GM19025 (cell line): ENCODE data around the gene AIG1.

Source experiments
- ATAC-seq: cut with Tn5 transposase; IDR thresholded peaks from one replicate; pipeline ENCODE4 v1.9.1; 2021; ENCODE audit warnings: mild to moderate bottlenecking, low read depth, moderate library complexity; ENCODE audit not compliant: unreplicated experiment

Gene AIG1

GRCh38 chr6:143191361-143191760, 130.7 kb downstream of the AIG1 start:
- ATAC-seq, result no peak

- ATAC-seq, result no peak
Measured at GRCh38 chr6:143192766-143193165, 132.1 kb downstream of the AIG1 start.

- no peak for ATAC-seq
Measured at GRCh38 chr6:143193571-143194094, 132.9 kb downstream of the AIG1 start.

- no peak for ATAC-seq
Measured at GRCh38 chr6:143194095-143194589, 133.5 kb downstream of the AIG1 start.

- ATAC-seq, result no peak
Measured at GRCh38 chr6:143195349-143195845, 134.7 kb downstream of the AIG1 start.

GRCh38 chr6:143196525-143197225, 136.0 kb downstream of the AIG1 start:
- no peak for ATAC-seq

GRCh38 chr6:143197377-143197776, 136.7 kb downstream of the AIG1 start:
- no peak for ATAC-seq

- no peak for ATAC-seq
Measured at GRCh38 chr6:143198312-143198711, 137.6 kb downstream of the AIG1 start.

- ATAC-seq, result no peak
Measured at GRCh38 chr6:143199291-143199690, 138.6 kb downstream of the AIG1 start.

- no peak for ATAC-seq
Measured at GRCh38 chr6:143200167-143200770, 139.6 kb downstream of the AIG1 start.

- no peak for ATAC-seq
Measured at GRCh38 chr6:143204045-143204444, 143.4 kb downstream of the AIG1 start.

GRCh38 chr6:143205131-143205535, 144.4 kb downstream of the AIG1 start:
- ATAC-seq, result no peak

GRCh38 chr6:143205585-143205984, 144.9 kb downstream of the AIG1 start:
- no peak for ATAC-seq

GRCh38 chr6:143205991-143206390, 145.3 kb downstream of the AIG1 start:
- ATAC-seq, result no peak

GRCh38 chr6:143206550-143206949, 145.9 kb downstream of the AIG1 start:
- no peak for ATAC-seq

- no peak for ATAC-seq
Measured at GRCh38 chr6:143210420-143210819, 149.7 kb downstream of the AIG1 start.

- no peak for ATAC-seq
Measured at GRCh38 chr6:143213859-143214376, 153.2 kb downstream of the AIG1 start.

GRCh38 chr6:143215363-143215762, 154.7 kb downstream of the AIG1 start:
- no peak for ATAC-seq

- no peak for ATAC-seq
Measured at GRCh38 chr6:143215771-143216170, 155.1 kb downstream of the AIG1 start.

- no peak for ATAC-seq
Measured at GRCh38 chr6:143218233-143218632, 157.5 kb downstream of the AIG1 start.

GRCh38 chr6:143221698-143222097, 161.0 kb downstream of the AIG1 start:
- no peak for ATAC-seq
